ENCODE results near the gene HAO1. TPM values are rescaled to one million over a fixed set of nuclear protein-coding genes. Genes with fewer than 3 reads are reported as not detected.

HAO1 gene
- total and polyA plus RNA-seq, 4 donors: not detected

DNA sequence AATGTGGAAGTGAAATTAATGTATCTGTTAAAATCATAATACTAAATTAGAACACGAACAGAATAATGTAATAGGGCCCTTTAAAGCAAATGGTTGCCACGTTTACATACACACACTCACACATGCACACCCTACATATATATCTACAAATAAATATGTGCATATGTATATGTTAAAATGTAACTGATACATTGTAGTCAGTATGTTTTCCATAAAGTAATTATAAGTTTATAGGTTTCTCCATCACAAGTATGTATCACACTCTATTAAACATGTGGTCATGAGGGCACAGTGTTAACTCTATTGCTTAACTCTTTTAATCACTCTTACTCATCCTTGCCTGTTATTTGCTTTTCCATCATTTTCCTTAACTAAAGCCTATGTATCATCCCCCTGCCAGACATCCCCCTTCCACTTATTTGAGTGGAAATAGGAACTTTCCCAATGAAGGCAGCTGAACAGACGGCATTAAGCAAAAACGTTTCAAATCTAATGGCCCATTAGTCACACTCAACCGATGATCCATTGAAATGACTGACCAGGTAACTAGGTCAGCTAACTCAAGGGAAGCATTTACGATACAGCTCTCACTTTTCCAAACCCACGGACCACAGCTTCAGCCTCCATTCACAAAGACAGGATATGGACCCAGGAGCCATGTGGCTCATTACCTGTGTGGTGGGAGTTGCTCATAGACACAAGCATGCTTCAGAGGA lies 89.3 kb downstream of the HAO1 start:
- Histone ChIP-seq H3K27ac (ENCODE audit: low read depth in 1 of 2, low read length in 1 of 2) (no peak overlapping the region), H3K4me3 (no peak overlapping the region), H3K4me1 (ENCODE audit: control insufficient read depth in 5 of 5, insufficient read depth in 5 of 5, low read length in 5 of 5) (no peaks in the 10 kb centered on the region), H3K9ac (ENCODE audit: insufficient read depth in 1 of 2, low read length in 2 of 2) (no peak overlapping the region), H3K27me3 (ENCODE audit: control insufficient read depth in 3 of 3, insufficient read depth in 3 of 3, low read length in 2 of 3) (no peaks in the 10 kb centered on the region), H3K36me3 (ENCODE audit: control insufficient read depth in 4 of 4, insufficient read depth in 4 of 4, low read length in 4 of 4) (no peaks in the 10 kb centered on the region), H3K9me3 (ENCODE audit: control insufficient read depth in 4 of 4, insufficient read depth in 3 of 4, low read length in 3 of 4) (no peaks in the 10 kb centered on the region)
- TF ChIP-seq, protein P1, sequence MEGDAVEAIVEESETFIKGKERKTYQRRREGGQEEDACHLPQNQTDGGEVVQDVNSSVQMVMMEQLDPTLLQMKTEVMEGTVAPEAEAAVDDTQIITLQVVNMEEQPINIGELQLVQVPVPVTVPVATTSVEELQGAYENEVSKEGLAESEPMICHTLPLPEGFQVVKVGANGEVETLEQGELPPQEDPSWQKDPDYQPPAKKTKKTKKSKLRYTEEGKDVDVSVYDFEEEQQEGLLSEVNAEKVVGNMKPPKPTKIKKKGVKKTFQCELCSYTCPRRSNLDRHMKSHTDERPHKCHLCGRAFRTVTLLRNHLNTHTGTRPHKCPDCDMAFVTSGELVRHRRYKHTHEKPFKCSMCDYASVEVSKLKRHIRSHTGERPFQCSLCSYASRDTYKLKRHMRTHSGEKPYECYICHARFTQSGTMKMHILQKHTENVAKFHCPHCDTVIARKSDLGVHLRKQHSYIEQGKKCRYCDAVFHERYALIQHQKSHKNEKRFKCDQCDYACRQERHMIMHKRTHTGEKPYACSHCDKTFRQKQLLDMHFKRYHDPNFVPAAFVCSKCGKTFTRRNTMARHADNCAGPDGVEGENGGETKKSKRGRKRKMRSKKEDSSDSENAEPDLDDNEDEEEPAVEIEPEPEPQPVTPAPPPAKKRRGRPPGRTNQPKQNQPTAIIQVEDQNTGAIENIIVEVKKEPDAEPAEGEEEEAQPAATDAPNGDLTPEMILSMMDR (IDR thresholded peaks at IDR 0.05; ENCODE audit: control extremely low read depth, extremely low read depth): no peak
- DNase-seq: no peak
- ATAC-seq (ENCODE audit: insufficient read depth, low FRiP score): no peak
- 83 to 86% methylated on average over 7 of the region's 7 CpGs for WGBS, 2 donors

DNA sequence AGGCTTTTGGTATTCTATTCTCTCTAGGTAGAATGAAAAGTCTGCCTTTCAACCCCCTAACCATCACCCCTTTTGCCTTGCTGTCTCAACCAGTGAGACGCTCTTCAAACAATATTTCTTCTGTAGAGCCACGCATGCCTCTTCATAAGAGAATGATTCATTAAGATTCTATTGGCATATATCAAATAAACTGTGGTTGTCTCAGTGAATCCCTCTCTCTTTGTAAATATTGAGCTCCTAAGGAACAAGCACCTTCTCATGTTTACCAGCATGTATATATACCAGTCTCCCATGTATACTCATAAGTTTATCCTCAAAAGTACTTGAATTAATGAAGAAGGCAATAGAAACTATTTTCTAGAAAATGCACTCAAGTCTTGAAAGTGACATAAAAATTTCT lies 90.6 kb downstream of the HAO1 start:
- TF ChIP-seq, protein P1 (IDR thresholded peaks at IDR 0.05; ENCODE audit: control extremely low read depth, extremely low read depth): no peak
- Histone ChIP-seq H3K9me3 (ENCODE audit: control insufficient read depth in 4 of 4, insufficient read depth in 3 of 4, low read length in 3 of 4) (no peaks in the 10 kb centered on the region), H3K36me3 (ENCODE audit: control insufficient read depth in 4 of 4, insufficient read depth in 4 of 4, low read length in 4 of 4) (no peaks in the 10 kb centered on the region), H3K27ac (ENCODE audit: low read depth in 1 of 2, low read length in 1 of 2) (no peak overlapping the region), H3K4me1 (ENCODE audit: control insufficient read depth in 5 of 5, insufficient read depth in 5 of 5, low read length in 5 of 5) (no peaks in the 10 kb centered on the region), H3K4me3 (no peak overlapping the region), H3K9ac (ENCODE audit: insufficient read depth in 1 of 2, low read length in 2 of 2) (no peak overlapping the region), H3K27me3 (ENCODE audit: control insufficient read depth in 3 of 3, insufficient read depth in 3 of 3, low read length in 2 of 3) (no peaks in the 10 kb centered on the region)
- WGBS, 2 donors: 91 to 95% methylated on average over 2 of the region's 2 CpGs
- DNase-seq: no peak
- ATAC-seq (ENCODE audit: insufficient read depth, low FRiP score): no peak

- TF ChIP-seq, protein P1 (IDR thresholded peaks at IDR 0.05; ENCODE audit: control extremely low read depth, extremely low read depth): no peak
Measured at GRCh38 chr20:7848351-7848750, 91.9 kb downstream of the HAO1 start.

GRCh38 chr20:7843613-7844012 lies 96.6 kb downstream of the HAO1 start:
- Histone ChIP-seq H3K4me3 (no peak overlapping the region), H3K36me3 (ENCODE audit: control insufficient read depth in 4 of 4, insufficient read depth in 4 of 4, low read length in 4 of 4) (no peaks in the 10 kb centered on the region), H3K4me1 (ENCODE audit: control insufficient read depth in 5 of 5, insufficient read depth in 5 of 5, low read length in 5 of 5) (no peaks in the 10 kb centered on the region), H3K9me3 (ENCODE audit: control insufficient read depth in 4 of 4, insufficient read depth in 3 of 4, low read length in 3 of 4) (no peaks in the 10 kb centered on the region), H3K9ac (ENCODE audit: insufficient read depth in 1 of 2, low read length in 2 of 2) (no peak overlapping the region), H3K27me3 (ENCODE audit: control insufficient read depth in 3 of 3, insufficient read depth in 3 of 3, low read length in 2 of 3) (no peaks in the 10 kb centered on the region), H3K27ac (ENCODE audit: low read depth in 1 of 2, low read length in 1 of 2) (no peak overlapping the region)
- ATAC-seq (ENCODE audit: insufficient read depth, low FRiP score) (no peak), DNase-seq (peak in 1 of 3 donors; percentile 30)
- TF ChIP-seq, protein P1 (IDR thresholded peaks at IDR 0.05; ENCODE audit: control extremely low read depth, extremely low read depth): no peak

More at GRCh38 chr20:7848351-7848750, 91.9 kb downstream of the HAO1 start:
- Histone ChIP-seq H3K9ac (ENCODE audit: insufficient read depth in 1 of 2, low read length in 2 of 2) (no peak overlapping the region), H3K4me3 (no peak overlapping the region), H3K9me3 (ENCODE audit: control insufficient read depth in 4 of 4, insufficient read depth in 3 of 4, low read length in 3 of 4) (no peaks in the 10 kb centered on the region), H3K27ac (ENCODE audit: low read depth in 1 of 2, low read length in 1 of 2) (no peak overlapping the region), H3K36me3 (ENCODE audit: control insufficient read depth in 4 of 4, insufficient read depth in 4 of 4, low read length in 4 of 4) (no peaks in the 10 kb centered on the region), H3K27me3 (ENCODE audit: control insufficient read depth in 3 of 3, insufficient read depth in 3 of 3, low read length in 2 of 3) (no peaks in the 10 kb centered on the region), H3K4me1 (ENCODE audit: control insufficient read depth in 5 of 5, insufficient read depth in 5 of 5, low read length in 5 of 5) (no peaks in the 10 kb centered on the region)
- DNase-seq: no peak
- WGBS, 2 donors: 88 to 91% methylated on average over 2 of the region's 2 CpGs
- no peak for ATAC-seq (ENCODE audit: insufficient read depth, low FRiP score)
